GM12892 (cell line): Measurements from ENCODE around the gene TTC24.

Experiments used
- POLR2AphosphoS5 ChIP-seq: IDR thresholded peaks from 2 replicates; pipeline ENCODE4 v1.6.1; 2011; ENCODE audit warnings: low read depth, low read length, control low read depth
- TAF1 ChIP-seq: IDR thresholded peaks from 2 replicates; pipeline ENCODE4 v1.6.1; 2011; ENCODE audit warnings: low read depth, mild to moderate bottlenecking, control low read depth, low read length, borderline replicate concordance

DNA sequence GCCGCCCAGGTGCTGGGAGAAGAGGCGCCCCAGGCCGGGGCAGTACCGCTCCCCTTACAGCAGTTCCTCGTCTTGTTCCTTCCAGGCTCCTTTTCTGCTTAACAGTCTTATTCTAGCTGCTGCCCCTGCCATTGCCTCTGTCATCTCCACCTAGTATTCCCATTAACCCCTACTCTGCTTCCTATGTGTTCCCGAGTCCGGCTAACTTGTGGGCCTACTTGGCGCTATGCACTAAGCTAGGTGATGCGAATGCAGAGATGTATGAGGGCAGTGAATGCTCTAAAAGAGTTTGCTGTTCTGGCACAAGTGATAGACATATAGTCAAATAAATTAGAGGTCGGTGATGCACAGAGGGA is 6.9 kb upstream of the TTC24 start:
- TF ChIP-seq POLR2AphosphoS5 (no peak), TAF1 (no peak)
